A549 (cell line): Measurements from ENCODE around the gene DDX1. TPM values are rescaled to one million over a fixed set of nuclear protein-coding genes. Genes with fewer than 3 reads are reported as not detected.

ENCODE experiments used
- ATAC-seq, 2 experiments: fragments of 200-7000 bp in 1 of 2; fragments of >200 bp in 1 of 2; cut with Nextera tagmentation in 1 of 2; cut with Tn5 transposase in 1 of 2; 3 replicates each; pipeline versions ENCODE4 v1.8.0 to v1.9.1; 2018 to 2020; ENCODE audit warnings: mild to moderate bottlenecking in 1 of 2, moderate library complexity in 1 of 2
- CTCF ChIA-PET: fragments of 300-600 bp; sonication (Branson Sonifier 250); formaldehyde crosslinking; extraction: SDS; loops from one replicate; lab custom pipeline; 2021; ENCODE audit warnings: antibody characterized with exemption, inconsistent platforms; lab: Yijun Ruan, JAX
- POLR2A ChIA-PET: fragments of 350-600 bp; formaldehyde crosslinking; extraction: SDS; loops from one replicate; lab custom pipeline; 2021; ENCODE audit warnings: antibody characterized with exemption, inconsistent platforms; lab: Yijun Ruan, JAX
- DNase-seq, 2 experiments: peaks; one replicate each; pipeline versions ENCODE4 v3.0.0 to v3.0.0-alpha.2; 2011 to 2016; ENCODE audit warnings: low read depth in 1 of 2, low spot score in 1 of 2
- FAIRE-seq: peaks from 2 replicates; lab custom pipeline; 2011; peaks lifted over from hg19 to GRCh38; lab: Jason Lieb, UNC
- H3K27ac ChIP-seq, 2 experiments: fragments of >200 bp; sonication (Bioruptor Twin); formaldehyde crosslinking; 3 replicates each; pipeline ENCODE4 v1.5.1; 2016 to 2017
- H3K4me1 ChIP-seq: fragments of >200 bp; sonication (Bioruptor Twin); formaldehyde crosslinking; 3 replicates; pipeline ENCODE4 v1.6.1; 2016
- H3K4me2 ChIP-seq: fragments of >200 bp; sonication (Bioruptor Twin); formaldehyde crosslinking; 3 replicates; pipeline ENCODE4 v1.6.1; 2016
- H3K4me3 ChIP-seq: fragments of >200 bp; sonication (Bioruptor Twin); formaldehyde crosslinking; 3 replicates; pipeline ENCODE4 v1.5.1; 2016
- H3K9me3 ChIP-seq: fragments of >200 bp; sonication (Bioruptor Twin); formaldehyde crosslinking; 3 replicates; pipeline ENCODE4 v1.6.1; 2016
- BHLHE40 ChIP-seq: IDR thresholded peaks from 2 replicates; pipeline ENCODE4 v1.6.1; 2012; ENCODE audit warnings: low read depth, low read length, inconsistent platforms
- CBX8 ChIP-seq: fragments of 200-600 bp; sonication (generic); IDR thresholded peaks from 2 replicates; pipeline ENCODE4 v1.6.1; 2016
- CEBPB ChIP-seq, 2 experiments: fragments of >200 bp in 1 of 2; sonication (Bioruptor Twin) in 1 of 2; formaldehyde crosslinking in 1 of 2; IDR thresholded peaks; 2 replicates each; pipeline ENCODE4 v1.6.1; 2012 to 2016
- CHD2 ChIP-seq: fragments of 150-350 bp; IDR thresholded peaks from 2 replicates; pipeline ENCODE4 v1.6.1; 2014; ENCODE audit warnings: low read length; ENCODE audit not compliant: partially characterized antibody
- EHF ChIP-seq: fragments of 250-450 bp; sonication (Bioruptor Pico); IDR thresholded peaks from 2 replicates; pipeline ENCODE4 v1.5.0; 2020; ENCODE audit warnings: mild to moderate bottlenecking
- EP300 ChIP-seq, 2 experiments: fragments of >200 bp; sonication (Bioruptor Twin); formaldehyde crosslinking; IDR thresholded peaks; 2 replicates in 1 of 2; 3 replicates in 1 of 2; pipeline ENCODE4 v1.6.1; 2016 to 2017
- FOSB ChIP-seq: fragments of 250-450 bp; sonication (Bioruptor Pico); IDR thresholded peaks from 2 replicates; pipeline ENCODE4 v1.5.0; 2020; ENCODE audit warnings: mild to moderate bottlenecking, moderate library complexity
- HES2 ChIP-seq: fragments of >200 bp; sonication (Bioruptor Twin); formaldehyde crosslinking; IDR thresholded peaks from 2 replicates; pipeline ENCODE4 v1.6.1; 2016
- HEYL ChIP-seq: fragments of 250-450 bp; sonication (Bioruptor Pico); IDR thresholded peaks from 2 replicates; pipeline ENCODE4 v1.8.0; 2021; ENCODE audit warnings: mild to moderate bottlenecking, moderate library complexity
- JUNB ChIP-seq: fragments of >200 bp; sonication (Bioruptor Twin); formaldehyde crosslinking; IDR thresholded peaks from 2 replicates; pipeline ENCODE4 v1.6.1; 2016
- MAX ChIP-seq: IDR thresholded peaks from 2 replicates; pipeline ENCODE4 v1.6.1; 2012
- MAZ ChIP-seq: fragments of 150-350 bp; IDR thresholded peaks from 2 replicates; pipeline ENCODE4 v1.6.1; 2014; ENCODE audit warnings: antibody characterized with exemption, low read depth, low read length, borderline replicate concordance
- NFE2L2 ChIP-seq: fragments of 150-350 bp; conservative IDR thresholded peaks from 2 replicates; pipeline ENCODE4 v1.6.1; 2014; ENCODE audit warnings: low read length
- POLR2AphosphoS2 ChIP-seq: conservative IDR thresholded peaks from 2 replicates; pipeline ENCODE4 v1.6.1; 2012; ENCODE audit warnings: low read length, improper control_type of control experiment, inconsistent platforms
- RFX5 ChIP-seq: fragments of 450-650 bp; IDR thresholded peaks from 2 replicates; pipeline ENCODE4 v1.7.1; 2014; ENCODE audit warnings: antibody characterized with exemption, mild to moderate bottlenecking, moderate library complexity
- TFCP2L1 ChIP-seq: fragments of 250-450 bp; sonication (Bioruptor Pico); IDR thresholded peaks from 2 replicates; pipeline ENCODE4 v1.5.0; 2021; ENCODE audit warnings: mild to moderate bottlenecking
- USF2 ChIP-seq: fragments of 450-650 bp; IDR thresholded peaks from 2 replicates; pipeline ENCODE4 v1.6.1; 2014; ENCODE audit warnings: antibody characterized with exemption
- ZFP36 ChIP-seq: fragments of 450-650 bp; IDR thresholded peaks from 2 replicates; pipeline ENCODE4 v1.6.1; 2014; ENCODE audit warnings: borderline replicate concordance; ENCODE audit not compliant: partially characterized antibody
- ZNF302 ChIP-seq: fragments of 250-450 bp; sonication (Bioruptor Pico); IDR thresholded peaks from 2 replicates; pipeline ENCODE4 v1.9.0; 2021; ENCODE audit warnings: inconsistent platforms, mild to moderate bottlenecking, moderate library complexity
- WGBS: methylation state at CpG from one replicate; pipeline ENCODE4 v1.1.6; 2017; ENCODE audit errors: missing lambda C conversion rate; 5-methylcytosine and 5-hydroxymethylcytosine counted together
- polyA plus RNA-seq, 4 experiments: library from polyadenylated mRNA; depleted of rRNA in 3 of 4; stranded (reverse); fragments of >200 nt; fragmentation: RNase III in 1 of 4; extraction: RNeasy Plus Mini Kit Qiagen cat#74134 plus additional on column Dnase treatment in 1 of 4; gene quantifications; 2 replicates in 3 of 4; 3 replicates in 1 of 4; pipeline ENCODE4 v1.2.3, GENCODE V29; 2011 to 2017
- TF ChIP-seq, protein P1 (sequence below): fragments of >200 bp; sonication (Bioruptor Twin); formaldehyde crosslinking; IDR thresholded peaks from 3 replicates; pipeline ENCODE4 v1.6.1; 2016
- TF ChIP-seq, protein P2 (sequence below): fragments of 250-450 bp; sonication (Bioruptor Pico); IDR thresholded peaks from 2 replicates; pipeline ENCODE4 v1.5.0; 2021; ENCODE audit warnings: mild to moderate bottlenecking, moderate library complexity, borderline replicate concordance
- TF ChIP-seq, protein P3 (sequence below): IDR thresholded peaks from 2 replicates; pipeline ENCODE4 v1.6.1; 2012

DDX1 gene
- polyA plus RNA-seq, 2 of the 4 experiments (the other 2 are of a cell fraction), result 157 to 214 TPM

DNA sequence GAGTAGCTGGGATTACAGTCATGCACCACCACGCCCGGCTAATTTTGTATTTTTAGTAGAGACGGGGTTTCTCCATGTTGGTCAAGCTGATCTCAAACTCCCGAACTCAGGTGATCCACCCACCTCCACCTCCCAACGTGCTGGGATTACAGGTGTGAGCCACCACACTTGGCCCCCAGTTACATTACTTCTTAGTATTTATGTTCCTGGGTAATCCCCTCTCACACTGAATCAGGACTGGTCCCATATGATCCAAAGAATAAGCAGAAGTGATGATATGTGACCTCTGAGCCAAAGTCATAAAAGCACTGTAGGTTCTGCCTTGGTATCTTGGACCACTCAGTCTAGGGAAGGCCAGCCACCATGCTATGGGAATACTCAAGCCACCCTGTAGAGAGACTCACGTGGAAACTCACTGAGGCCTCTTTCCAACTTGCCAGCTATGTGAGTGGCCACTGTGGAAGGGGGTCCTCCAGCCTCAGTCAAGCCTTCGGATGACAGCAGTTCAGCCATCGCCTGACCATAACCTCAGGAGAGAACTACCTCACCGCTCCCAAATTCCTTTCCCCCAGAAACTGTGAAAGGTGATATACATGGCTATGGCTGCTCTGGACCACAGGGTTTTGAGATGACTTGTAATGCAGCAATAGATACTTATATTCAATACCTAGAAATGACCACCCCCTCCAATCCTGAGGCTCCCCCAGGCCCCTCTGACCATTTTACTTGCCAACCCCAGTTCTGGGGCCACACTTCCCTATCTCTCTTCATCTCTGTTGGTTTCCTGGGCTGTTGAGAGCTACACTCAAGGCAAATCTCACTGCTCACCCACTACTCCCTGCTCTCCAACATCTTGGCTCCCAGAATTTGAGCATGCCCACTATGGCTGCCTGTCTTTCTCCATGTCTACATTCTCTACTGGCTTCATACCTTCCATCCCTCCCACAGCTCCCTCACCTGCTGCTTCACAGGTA lies 80.5 kb downstream of the DDX1 start (continued):
- TF ChIP-seq, protein P1, sequence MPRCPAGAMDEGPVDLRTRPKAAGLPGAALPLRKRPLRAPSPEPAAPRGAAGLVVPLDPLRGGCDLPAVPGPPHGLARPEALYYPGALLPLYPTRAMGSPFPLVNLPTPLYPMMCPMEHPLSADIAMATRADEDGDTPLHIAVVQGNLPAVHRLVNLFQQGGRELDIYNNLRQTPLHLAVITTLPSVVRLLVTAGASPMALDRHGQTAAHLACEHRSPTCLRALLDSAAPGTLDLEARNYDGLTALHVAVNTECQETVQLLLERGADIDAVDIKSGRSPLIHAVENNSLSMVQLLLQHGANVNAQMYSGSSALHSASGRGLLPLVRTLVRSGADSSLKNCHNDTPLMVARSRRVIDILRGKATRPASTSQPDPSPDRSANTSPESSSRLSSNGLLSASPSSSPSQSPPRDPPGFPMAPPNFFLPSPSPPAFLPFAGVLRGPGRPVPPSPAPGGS, result no peak

DNA sequence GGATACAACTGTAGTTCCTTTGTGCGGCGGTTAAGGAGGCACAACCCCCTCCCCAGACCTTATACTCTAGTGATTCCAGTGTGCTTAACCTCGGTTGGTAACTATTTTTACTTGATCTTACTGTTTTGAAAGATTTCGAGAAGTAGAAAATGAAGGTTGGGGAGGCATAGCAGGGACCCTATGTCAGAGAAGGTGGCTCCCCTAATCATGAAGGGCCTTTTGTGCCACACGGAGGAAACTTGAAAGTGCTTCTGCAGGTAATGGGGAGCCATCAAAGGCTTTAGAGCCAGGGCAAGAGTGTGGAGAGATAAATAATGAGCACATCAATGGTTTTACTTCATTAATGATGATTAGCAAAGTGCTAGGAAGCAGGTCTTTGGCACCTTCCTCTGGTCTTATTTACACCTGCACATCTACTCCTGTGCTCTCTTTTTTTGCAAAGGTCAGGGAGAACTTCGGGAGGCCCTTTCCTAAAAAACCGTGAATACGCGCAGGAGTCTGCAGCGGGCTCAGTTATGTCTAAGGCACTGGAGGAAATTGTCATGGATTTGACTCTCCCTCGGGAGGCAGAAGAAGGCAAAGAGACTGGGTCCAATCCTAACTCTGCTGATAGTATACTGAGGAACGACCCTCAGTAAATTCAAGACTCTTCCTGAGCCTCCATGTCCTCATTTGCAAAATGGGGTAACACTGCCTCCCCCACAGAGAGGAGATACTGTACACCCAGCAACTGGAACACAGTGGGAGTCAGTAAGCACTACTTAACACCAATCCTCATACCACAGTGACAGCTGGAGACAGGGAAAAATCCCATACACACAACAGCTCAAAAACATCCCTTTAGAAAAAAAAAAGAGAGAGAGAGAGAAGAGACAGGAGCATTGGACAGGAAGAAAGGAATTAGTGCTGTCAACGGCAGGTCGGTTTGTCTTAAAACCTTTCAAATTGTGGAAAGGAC lies 81.6 kb downstream of the DDX1 start:
- no peak overlapping the region for H3K4me3 ChIP-seq
- CTCF ChIA-PET, result no interaction called here
- ATAC-seq, result no peak
- TF ChIP-seq MAX, result no peak
- TF ChIP-seq HES2, result no peak
- TF ChIP-seq, protein P2, sequence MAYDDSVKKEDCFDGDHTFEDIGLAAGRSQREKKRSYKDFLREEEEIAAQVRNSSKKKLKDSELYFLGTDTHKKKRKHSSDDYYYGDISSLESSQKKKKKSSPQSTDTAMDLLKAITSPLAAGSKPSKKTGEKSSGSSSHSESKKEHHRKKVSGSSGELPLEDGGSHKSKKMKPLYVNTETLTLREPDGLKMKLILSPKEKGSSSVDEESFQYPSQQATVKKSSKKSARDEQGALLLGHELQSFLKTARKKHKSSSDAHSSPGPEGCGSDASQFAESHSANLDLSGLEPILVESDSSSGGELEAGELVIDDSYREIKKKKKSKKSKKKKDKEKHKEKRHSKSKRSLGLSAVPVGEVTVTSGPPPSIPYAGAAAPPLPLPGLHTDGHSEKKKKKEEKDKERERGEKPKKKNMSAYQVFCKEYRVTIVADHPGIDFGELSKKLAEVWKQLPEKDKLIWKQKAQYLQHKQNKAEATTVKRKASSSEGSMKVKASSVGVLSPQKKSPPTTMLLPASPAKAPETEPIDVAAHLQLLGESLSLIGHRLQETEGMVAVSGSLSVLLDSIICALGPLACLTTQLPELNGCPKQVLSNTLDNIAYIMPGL (CRISPR knock-in tag), result no peak
- no peak for TF ChIP-seq ZNF302 (CRISPR knock-in tag)
- no peak for TF ChIP-seq ZFP36
- no peak for TF ChIP-seq TFCP2L1 (CRISPR knock-in tag)
- no peak for TF ChIP-seq CBX8
- no peak for TF ChIP-seq MAZ
- no peak for TF ChIP-seq EHF (CRISPR knock-in tag)
- TF ChIP-seq, all 56 proteins: peak for 0
- FAIRE-seq, result no peak
- Histone ChIP-seq H3K9me3 (no peaks in the 10 kb centered on the region), H3K4me1 (peaks cover 28% of the 10 kb centered on the region), H3K27ac (peak overlapping the region; percentile 58 to 68), H3K4me2 (peak overlapping the region; percentile 64)
- no peak for DNase-seq
- POLR2A ChIA-PET, result no interaction called here
- 60% methylated on average over 14 of the region's 14 CpGs for WGBS

GRCh38 chr2:15673919-15674636 lies 82.4 kb downstream of the DDX1 start:
- FAIRE-seq, result no peak

More at GRCh38 chr2:15673919-15674636, 82.4 kb downstream of the DDX1 start:
- TF ChIP-seq, protein P3, sequence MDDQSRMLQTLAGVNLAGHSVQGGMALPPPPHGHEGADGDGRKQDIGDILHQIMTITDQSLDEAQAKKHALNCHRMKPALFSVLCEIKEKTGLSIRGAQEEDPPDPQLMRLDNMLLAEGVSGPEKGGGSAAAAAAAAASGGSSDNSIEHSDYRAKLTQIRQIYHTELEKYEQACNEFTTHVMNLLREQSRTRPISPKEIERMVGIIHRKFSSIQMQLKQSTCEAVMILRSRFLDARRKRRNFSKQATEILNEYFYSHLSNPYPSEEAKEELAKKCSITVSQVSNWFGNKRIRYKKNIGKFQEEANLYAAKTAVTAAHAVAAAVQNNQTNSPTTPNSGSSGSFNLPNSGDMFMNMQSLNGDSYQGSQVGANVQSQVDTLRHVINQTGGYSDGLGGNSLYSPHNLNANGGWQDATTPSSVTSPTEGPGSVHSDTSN, result no peak
- no peak for TF ChIP-seq CHD2
- TF ChIP-seq JUNB, result 0 out of 2 replicates have a peak, but pooled peaks have one; percentile 22
- TF ChIP-seq MAX, result no peak
- no peak for TF ChIP-seq USF2
- no peak for TF ChIP-seq CBX8
- no peak for TF ChIP-seq EP300 (IDR thresholded peaks at IDR 0.05)
- no peak for TF ChIP-seq HEYL (CRISPR knock-in tag)
- no peak for TF ChIP-seq NFE2L2
- TF ChIP-seq FOSB (CRISPR knock-in tag), result no peak
- TF ChIP-seq POLR2AphosphoS2, result no peak
- TF ChIP-seq RFX5, result no peak
- TF ChIP-seq CEBPB (IDR thresholded peaks at IDR 0.05), result peak; percentile 30 to 90; a peak in 2 of 4 replicates
- no peak for TF ChIP-seq BHLHE40
- ATAC-seq (peak; percentile 26 to 37; a peak in 5 of 6 replicates), DNase-seq (no peak)
- peak overlapping the region; percentile 58 to 68 for H3K27ac ChIP-seq
- H3K9me3 ChIP-seq, result no peaks in the 10 kb centered on the region
- ChIA-PET CTCF (no interaction called here), POLR2A (interaction anchor here (0.7 kb wide), 2 partner anchors 56 to 322 kb away, joined by 3 read pairs; no protein-coding TSS in a partner anchor)
- 59% methylated on average over 7 of the region's 7 CpGs for WGBS
- peaks cover 28% of the 10 kb centered on the region for H3K4me1 ChIP-seq
- peak overlapping the region; percentile 64 for H3K4me2 ChIP-seq
- H3K4me3 ChIP-seq, result no peak overlapping the region
